ENCODE measurements around the gene DSCAM. TPM values are rescaled to one million over a fixed set of nuclear protein-coding genes. Genes with fewer than 3 reads are reported as not detected.

The DSCAM gene
- total RNA-seq, 1 experiment from 2014 or later: 0.13 TPM

GRCh38 chr21:40436261-40436660, 410.7 kb downstream of the DSCAM start:
- H3K9me3 Mint-ChIP-seq: peaks cover 23% of the 10 kb centered on the region
- no peaks in the 10 kb centered on the region for H3K27me3 Mint-ChIP-seq (ENCODE audit: low read depth)
- DNase-seq (ENCODE audit: low spot score) (no peak), ATAC-seq (no peak)
- H3K4me3 Mint-ChIP-seq: no peak overlapping the region
- H3K4me1 Mint-ChIP-seq: no peaks in the 10 kb centered on the region
- H3K27ac Mint-ChIP-seq: no peak overlapping the region
- H3K36me3 Mint-ChIP-seq: peaks cover 4% of the 10 kb centered on the region; the same call in 1 of the 2 replicates
- CTCF ChIA-PET: interaction anchor here (1.2 kb wide), 1 partner anchor 30 kb away, joined by 4 read pairs; no protein-coding TSS in a partner anchor
- POLR2A ChIA-PET: no interaction called here
- TF ChIP-seq PRRX2 (CRISPR knock-in tag; IDR thresholded peaks at IDR 0.05) (no peak), ZBTB21 (CRISPR knock-in tag; IDR thresholded peaks at IDR 0.05; ENCODE audit: borderline replicate concordance) (no peak), TEAD1 (CRISPR knock-in tag; IDR thresholded peaks at IDR 0.05) (no peak), SMAD4 (CRISPR knock-in tag; IDR thresholded peaks at IDR 0.05) (no peak), ZNF138 (CRISPR knock-in tag; conservative IDR thresholded peaks at IDR 0.05) (no peak), ZNF512 (CRISPR knock-in tag; IDR thresholded peaks at IDR 0.05; ENCODE audit: borderline replicate concordance) (no peak), NR3C1 (CRISPR knock-in tag; conservative IDR thresholded peaks at IDR 0.05; ENCODE audit: low read depth) (no peak), EMX1 (CRISPR knock-in tag; IDR thresholded peaks at IDR 0.05) (no peak), KAT7 (CRISPR knock-in tag; IDR thresholded peaks at IDR 0.05; ENCODE audit: borderline replicate concordance) (no peak), NFATC4 (CRISPR knock-in tag; IDR thresholded peaks at IDR 0.05) (no peak), ATF6 (CRISPR knock-in tag; IDR thresholded peaks at IDR 0.05) (no peak), MXD4 (CRISPR knock-in tag; IDR thresholded peaks at IDR 0.05; ENCODE audit: borderline replicate concordance) (no peak)
- TF ChIP-seq, protein P1, sequence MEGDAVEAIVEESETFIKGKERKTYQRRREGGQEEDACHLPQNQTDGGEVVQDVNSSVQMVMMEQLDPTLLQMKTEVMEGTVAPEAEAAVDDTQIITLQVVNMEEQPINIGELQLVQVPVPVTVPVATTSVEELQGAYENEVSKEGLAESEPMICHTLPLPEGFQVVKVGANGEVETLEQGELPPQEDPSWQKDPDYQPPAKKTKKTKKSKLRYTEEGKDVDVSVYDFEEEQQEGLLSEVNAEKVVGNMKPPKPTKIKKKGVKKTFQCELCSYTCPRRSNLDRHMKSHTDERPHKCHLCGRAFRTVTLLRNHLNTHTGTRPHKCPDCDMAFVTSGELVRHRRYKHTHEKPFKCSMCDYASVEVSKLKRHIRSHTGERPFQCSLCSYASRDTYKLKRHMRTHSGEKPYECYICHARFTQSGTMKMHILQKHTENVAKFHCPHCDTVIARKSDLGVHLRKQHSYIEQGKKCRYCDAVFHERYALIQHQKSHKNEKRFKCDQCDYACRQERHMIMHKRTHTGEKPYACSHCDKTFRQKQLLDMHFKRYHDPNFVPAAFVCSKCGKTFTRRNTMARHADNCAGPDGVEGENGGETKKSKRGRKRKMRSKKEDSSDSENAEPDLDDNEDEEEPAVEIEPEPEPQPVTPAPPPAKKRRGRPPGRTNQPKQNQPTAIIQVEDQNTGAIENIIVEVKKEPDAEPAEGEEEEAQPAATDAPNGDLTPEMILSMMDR (IDR thresholded peaks at IDR 0.05): no peak
- TF ChIP-seq, protein P2, sequence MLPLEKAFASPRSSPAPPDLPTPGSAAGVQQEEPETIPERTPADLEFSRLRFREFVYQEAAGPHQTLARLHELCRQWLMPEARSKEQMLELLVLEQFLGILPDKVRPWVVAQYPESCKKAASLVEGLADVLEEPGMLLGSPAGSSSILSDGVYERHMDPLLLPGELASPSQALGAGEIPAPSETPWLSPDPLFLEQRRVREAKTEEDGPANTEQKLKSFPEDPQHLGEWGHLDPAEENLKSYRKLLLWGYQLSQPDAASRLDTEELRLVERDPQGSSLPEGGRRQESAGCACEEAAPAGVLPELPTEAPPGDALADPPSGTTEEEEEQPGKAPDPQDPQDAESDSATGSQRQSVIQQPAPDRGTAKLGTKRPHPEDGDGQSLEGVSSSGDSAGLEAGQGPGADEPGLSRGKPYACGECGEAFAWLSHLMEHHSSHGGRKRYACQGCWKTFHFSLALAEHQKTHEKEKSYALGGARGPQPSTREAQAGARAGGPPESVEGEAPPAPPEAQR (CRISPR knock-in tag; IDR thresholded peaks at IDR 0.05): no peak
- TF ChIP-seq, protein P3, sequence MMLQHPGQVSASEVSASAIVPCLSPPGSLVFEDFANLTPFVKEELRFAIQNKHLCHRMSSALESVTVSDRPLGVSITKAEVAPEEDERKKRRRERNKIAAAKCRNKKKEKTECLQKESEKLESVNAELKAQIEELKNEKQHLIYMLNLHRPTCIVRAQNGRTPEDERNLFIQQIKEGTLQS (CRISPR knock-in tag; conservative IDR thresholded peaks at IDR 0.05): no peak

GRCh38 chr21:40433538-40433937, 413.4 kb downstream of the DSCAM start:
- H3K4me3 Mint-ChIP-seq: no peak overlapping the region
- H3K36me3 Mint-ChIP-seq: peaks cover 4% of the 10 kb centered on the region; the same call in 1 of the 2 replicates
- H3K27me3 Mint-ChIP-seq (ENCODE audit: low read depth): no peaks in the 10 kb centered on the region
- ChIA-PET POLR2A (no interaction called here), CTCF (no interaction called here)
- ATAC-seq: no peak
- DNase-seq (ENCODE audit: low spot score): no peak
- no peaks in the 10 kb centered on the region for H3K4me1 Mint-ChIP-seq
- peaks cover 23% of the 10 kb centered on the region for H3K9me3 Mint-ChIP-seq
- no peak overlapping the region for H3K27ac Mint-ChIP-seq
- TF ChIP-seq JUN (CRISPR knock-in tag; IDR thresholded peaks at IDR 0.05) (no peak), ZNF425 (CRISPR knock-in tag; conservative IDR thresholded peaks at IDR 0.05) (no peak), ESRRA (CRISPR knock-in tag; IDR thresholded peaks at IDR 0.05; ENCODE audit: borderline replicate concordance) (no peak), RELA (CRISPR knock-in tag; IDR thresholded peaks at IDR 0.05; ENCODE audit: borderline replicate concordance) (no peak), ZNF317 (CRISPR knock-in tag; IDR thresholded peaks at IDR 0.05; ENCODE audit: borderline replicate concordance, low read depth) (no peak), ELF4 (CRISPR knock-in tag; IDR thresholded peaks at IDR 0.05; ENCODE audit: low read depth) (no peak), AR (CRISPR knock-in tag; IDR thresholded peaks at IDR 0.05) (no peak), MYBL2 (CRISPR knock-in tag; IDR thresholded peaks at IDR 0.05) (no peak), NFE2L1 (CRISPR knock-in tag; IDR thresholded peaks at IDR 0.05) (no peak)
